HepG2 (cell line): ENCODE measurements around the gene COL4A6. TPM values are rescaled to one million over a fixed set of nuclear protein-coding genes. Genes with fewer than 3 reads are reported as not detected.

Experiments
- ATAC-seq: fragments of 200-7000 bp; cut with Tn5 transposase; 3 replicates; pipeline ENCODE4 v1.9.1; 2020; ENCODE audit warnings: mild to moderate bottlenecking, moderate library complexity
- BruUV-seq: library from RNA; stranded (reverse); fragments of 400-500 nt; replicated peaks from 2 replicates; lab custom pipeline; 2021; lab: Mats Ljungman, UMichigan
- CTCF ChIA-PET: fragments of 300-600 bp; formaldehyde crosslinking; extraction: SDS; loops from one replicate; lab custom pipeline; 2021; ENCODE audit warnings: low total read pairs, inconsistent platforms, low intra/inter-chr PET ratio; lab: Yijun Ruan, JAX
- POLR2A ChIA-PET: fragments of 350-600 bp; sonication (Branson Sonifier 250); formaldehyde crosslinking; loops from one replicate; lab custom pipeline; 2020; ENCODE audit warnings: antibody characterized with exemption, inconsistent platforms; lab: Yijun Ruan, JAX
- DNase-seq: peaks from one replicate; pipeline ENCODE4 v3.0.0-alpha.2; 2015; ENCODE audit warnings: low spot score
- FAIRE-seq: peaks from 3 replicates; lab custom pipeline; 2011; peaks lifted over from hg19 to GRCh38; lab: Jason Lieb, UNC
- H2AFZ ChIP-seq: one replicate; pipeline ENCODE4 v1.6.1; 2011; ENCODE audit warnings: low read length, inconsistent platforms
- H3K27ac ChIP-seq: fragments of 300-600 bp; 3 replicates; pipeline ENCODE4 v1.8.0; 2011; ENCODE audit warnings: mixed run types, mild to moderate bottlenecking, mixed read lengths, low read length, inconsistent platforms; ENCODE audit not compliant: insufficient read depth; ENCODE audit errors: extremely low read length
- H3K27me3 ChIP-seq, 2 experiments: fragments of 200-600 bp in 1 of 2; 2 replicates in 1 of 2; 3 replicates in 1 of 2; pipeline versions ENCODE4 v1.6.0 to v1.8.0; 2011; ENCODE audit warnings: low read length in 2 of 2, mild to moderate bottlenecking in 2 of 2, moderate library complexity in 2 of 2, inconsistent platforms in 1 of 2; ENCODE audit not compliant: insufficient read depth in 2 of 2, control insufficient read depth in 1 of 2
- H3K36me3 ChIP-seq, 2 experiments: fragments of 200-600 bp in 1 of 2; replicated peaks in 1 of 2; 2 replicates in 1 of 2; 3 replicates in 1 of 2; pipeline versions ENCODE4 v1.5.1 to v1.8.0; 2011; ENCODE audit warnings: low read length in 2 of 2, inconsistent platforms in 1 of 2; ENCODE audit not compliant: insufficient read depth in 2 of 2, control insufficient read depth in 1 of 2
- H3K4me1 ChIP-seq: 2 replicates; pipeline ENCODE4 v1.5.1; 2012; ENCODE audit warnings: low read length, inconsistent platforms; ENCODE audit not compliant: insufficient read depth
- H3K4me2 ChIP-seq: 2 replicates; pipeline ENCODE4 v1.6.0; 2011; ENCODE audit warnings: low read depth, low read length, inconsistent platforms
- H3K4me3 ChIP-seq, 3 experiments: fragments of 200-600 bp in 1 of 3; sonication (generic), shearing (Covaris generic) in 1 of 3; replicated peaks in 1 of 3; 2 replicates each; pipeline ENCODE4 v1.5.1; 2011 to 2016; ENCODE audit warnings: low read length in 3 of 3, inconsistent platforms in 2 of 3, low read depth in 2 of 3, mild to moderate bottlenecking in 2 of 3, control low read depth in 1 of 3, mixed read lengths in 1 of 3; ENCODE audit not compliant: insufficient read depth in 1 of 3
- H3K79me2 ChIP-seq: one replicate; pipeline ENCODE4 v1.6.1; 2011; ENCODE audit warnings: low read length, inconsistent platforms; ENCODE audit not compliant: insufficient read depth
- H3K9ac ChIP-seq: 2 replicates; pipeline ENCODE4 v1.6.0; 2011; ENCODE audit warnings: mild to moderate bottlenecking, low read depth, low read length, inconsistent platforms; ENCODE audit not compliant: insufficient read depth
- H3K9me3 ChIP-seq: 2 replicates; pipeline ENCODE4 v1.5.1; 2012; ENCODE audit warnings: mild to moderate bottlenecking, low read length
- H4K20me1 ChIP-seq: 2 replicates; pipeline ENCODE4 v1.6.0; 2011; ENCODE audit warnings: inconsistent platforms, mild to moderate bottlenecking, low read length, moderate library complexity; ENCODE audit not compliant: insufficient read depth
- TBP ChIP-seq: sonication (generic); formaldehyde crosslinking; IDR thresholded peaks from 2 replicates; pipeline ENCODE4 v1.5.0; 2020; ENCODE audit warnings: missing genetic modification reagents
- TGIF2 ChIP-seq: IDR thresholded peaks from 2 replicates; pipeline ENCODE4 v1.6.1; 2016; ENCODE audit warnings: control low read depth, missing compliant biosample characterization
- ZFP90 ChIP-seq: sonication (generic); formaldehyde crosslinking; IDR thresholded peaks from 2 replicates; pipeline ENCODE4 v1.8.0; 2022; ENCODE audit warnings: missing genetic modification reagents, mild to moderate bottlenecking, inconsistent platforms, borderline replicate concordance
- ZNF660 ChIP-seq: sonication (generic); formaldehyde crosslinking; IDR thresholded peaks from 2 replicates; pipeline ENCODE4 v1.5.1; 2020; ENCODE audit warnings: mild to moderate bottlenecking, low read depth, missing genetic modification reagents, borderline replicate concordance
- WGBS: methylation state at CpG from one replicate; pipeline ENCODE4 v1.1.6; 2017; ENCODE audit warnings: low lambda C conversion rate; 5-methylcytosine and 5-hydroxymethylcytosine counted together
- in situ Hi-C: cut with HindIII; loops from 2 replicates; pipeline ENCODE4 v1.10.0; 2017; ENCODE audit warnings: low pct_unique_long_range_greater_than_20kb; ENCODE audit not compliant: extremely low pct_ligation_motif_present
- intact Hi-C: fragments of 100-400 bp; cut with micrococcal nuclease; formaldehyde crosslinking; loops from one replicate; pipeline ENCODE4 v1.10.0; 2022; ENCODE audit not compliant: unreplicated experiment
- polyA plus RNA-seq, 8 experiments: library from polyadenylated mRNA; depleted of rRNA in 3 of 8; stranded (reverse) in 7 of 8; unstranded in 1 of 8; fragments of >200 nt; fragmentation: Illumina TruSeq in 4 of 8; extraction: Trizol in 4 of 8; gene quantifications; 2 replicates each; pipeline versions ENCODE4 v1.2.1 to v1.2.3, GENCODE V29; 2011 to 2016; ENCODE audit warnings: low read depth in 4 of 8, missing spikeins in 1 of 8, mixed read lengths in 1 of 8; ENCODE audit not compliant: insufficient read depth in 1 of 8
- total RNA-seq, 5 experiments: library from RNA; depleted of rRNA; stranded (reverse); fragments of >200 nt; fragmentation: Illumina TruSeq; extraction: Trizol; gene quantifications; 2 replicates each; pipeline ENCODE4 v1.2.3, GENCODE V29; 2016; ENCODE audit warnings: low read depth in 1 of 5
- TF ChIP-seq, protein P1 (sequence below): sonication (generic); formaldehyde crosslinking; IDR thresholded peaks from 2 replicates; pipeline ENCODE4 v1.4.0; 2020; ENCODE audit warnings: missing genetic modification reagents, borderline replicate concordance
- TF ChIP-seq, protein P2 (sequence below): sonication (generic); formaldehyde crosslinking; IDR thresholded peaks from 2 replicates; pipeline ENCODE4 v1.5.0; 2020; ENCODE audit warnings: mild to moderate bottlenecking, missing genetic modification reagents, borderline replicate concordance
- TF ChIP-seq, protein P3 (sequence below): sonication (generic); formaldehyde crosslinking; IDR thresholded peaks from 2 replicates; pipeline ENCODE4 v1.5.0; 2020; ENCODE audit warnings: mild to moderate bottlenecking, low read depth, missing genetic modification reagents, borderline replicate concordance
- TF ChIP-seq, protein P4 (sequence below): sonication (generic); formaldehyde crosslinking; conservative IDR thresholded peaks from 2 replicates; pipeline ENCODE4 v1.8.0; 2022; ENCODE audit warnings: low read depth, missing genetic modification reagents

Gene COL4A6
- total and polyA plus RNA-seq, 2 of the 13 experiments (the other 11 are each of a cell fraction or from before 2014, with no cell fraction given): 4.5 to 8.2 TPM

DNA sequence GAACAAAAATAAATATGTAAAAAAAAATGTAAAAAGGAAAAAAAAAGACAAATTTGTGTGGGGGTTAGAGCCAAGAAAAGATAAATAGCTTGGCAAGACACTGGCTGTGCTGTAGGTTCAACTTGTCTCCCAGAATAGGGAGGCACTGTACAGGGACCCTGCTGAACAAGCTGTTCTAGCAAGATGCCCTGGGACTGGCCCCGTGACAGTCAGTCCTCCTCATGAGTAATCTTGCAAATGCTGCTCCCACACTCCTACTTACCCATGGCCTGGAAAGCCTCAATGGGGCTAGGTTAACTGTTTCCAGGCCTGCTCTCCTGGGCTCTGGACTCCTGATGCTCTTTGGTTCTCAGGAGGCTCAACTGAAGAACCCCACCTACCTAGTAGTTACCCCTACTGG lies 239.8 kb downstream of the COL4A6 start:
- no peak for FAIRE-seq
- DNase-seq: no peak
- Histone ChIP-seq H3K4me2 (no peak overlapping the region), H3K27me3 (no peaks in the 10 kb centered on the region), H3K4me1 (no peaks in the 10 kb centered on the region), H3K9ac (no peak overlapping the region), H3K27ac (no peak overlapping the region), H3K4me3 (no peak overlapping the region), H2AFZ (no peak overlapping the region), H3K36me3 (no peaks in the 10 kb centered on the region), H3K9me3 (no peaks in the 10 kb centered on the region), H3K79me2 (no peaks in the 10 kb centered on the region), H4K20me1 (no peaks in the 10 kb centered on the region)
- POLR2A ChIA-PET: no interaction called here
- no peak for TF ChIP-seq TGIF2 (CRISPR knock-in tag)
- TF ChIP-seq ZFP90 (CRISPR knock-in tag): no peak
- TF ChIP-seq TBP: no peak
- TF ChIP-seq, protein P1, sequence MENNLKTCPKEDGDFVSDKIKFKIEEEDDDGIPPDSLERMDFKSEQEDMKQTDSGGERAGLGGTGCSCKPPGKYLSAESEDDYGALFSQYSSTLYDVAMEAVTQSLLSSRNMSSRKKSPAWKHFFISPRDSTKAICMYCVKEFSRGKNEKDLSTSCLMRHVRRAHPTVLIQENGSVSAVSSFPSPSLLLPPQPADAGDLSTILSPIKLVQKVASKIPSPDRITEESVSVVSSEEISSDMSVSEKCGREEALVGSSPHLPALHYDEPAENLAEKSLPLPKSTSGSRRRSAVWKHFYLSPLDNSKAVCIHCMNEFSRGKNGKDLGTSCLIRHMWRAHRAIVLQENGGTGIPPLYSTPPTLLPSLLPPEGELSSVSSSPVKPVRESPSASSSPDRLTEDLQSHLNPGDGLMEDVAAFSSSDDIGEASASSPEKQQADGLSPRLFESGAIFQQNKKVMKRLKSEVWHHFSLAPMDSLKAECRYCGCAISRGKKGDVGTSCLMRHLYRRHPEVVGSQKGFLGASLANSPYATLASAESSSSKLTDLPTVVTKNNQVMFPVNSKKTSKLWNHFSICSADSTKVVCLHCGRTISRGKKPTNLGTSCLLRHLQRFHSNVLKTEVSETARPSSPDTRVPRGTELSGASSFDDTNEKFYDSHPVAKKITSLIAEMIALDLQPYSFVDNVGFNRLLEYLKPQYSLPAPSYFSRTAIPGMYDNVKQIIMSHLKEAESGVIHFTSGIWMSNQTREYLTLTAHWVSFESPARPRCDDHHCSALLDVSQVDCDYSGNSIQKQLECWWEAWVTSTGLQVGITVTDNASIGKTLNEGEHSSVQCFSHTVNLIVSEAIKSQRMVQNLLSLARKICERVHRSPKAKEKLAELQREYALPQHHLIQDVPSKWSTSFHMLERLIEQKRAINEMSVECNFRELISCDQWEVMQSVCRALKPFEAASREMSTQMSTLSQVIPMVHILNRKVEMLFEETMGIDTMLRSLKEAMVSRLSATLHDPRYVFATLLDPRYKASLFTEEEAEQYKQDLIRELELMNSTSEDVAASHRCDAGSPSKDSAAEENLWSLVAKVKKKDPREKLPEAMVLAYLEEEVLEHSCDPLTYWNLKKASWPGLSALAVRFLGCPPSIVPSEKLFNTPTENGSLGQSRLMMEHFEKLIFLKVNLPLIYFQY (CRISPR knock-in tag): no peak
- TF ChIP-seq, protein P2, sequence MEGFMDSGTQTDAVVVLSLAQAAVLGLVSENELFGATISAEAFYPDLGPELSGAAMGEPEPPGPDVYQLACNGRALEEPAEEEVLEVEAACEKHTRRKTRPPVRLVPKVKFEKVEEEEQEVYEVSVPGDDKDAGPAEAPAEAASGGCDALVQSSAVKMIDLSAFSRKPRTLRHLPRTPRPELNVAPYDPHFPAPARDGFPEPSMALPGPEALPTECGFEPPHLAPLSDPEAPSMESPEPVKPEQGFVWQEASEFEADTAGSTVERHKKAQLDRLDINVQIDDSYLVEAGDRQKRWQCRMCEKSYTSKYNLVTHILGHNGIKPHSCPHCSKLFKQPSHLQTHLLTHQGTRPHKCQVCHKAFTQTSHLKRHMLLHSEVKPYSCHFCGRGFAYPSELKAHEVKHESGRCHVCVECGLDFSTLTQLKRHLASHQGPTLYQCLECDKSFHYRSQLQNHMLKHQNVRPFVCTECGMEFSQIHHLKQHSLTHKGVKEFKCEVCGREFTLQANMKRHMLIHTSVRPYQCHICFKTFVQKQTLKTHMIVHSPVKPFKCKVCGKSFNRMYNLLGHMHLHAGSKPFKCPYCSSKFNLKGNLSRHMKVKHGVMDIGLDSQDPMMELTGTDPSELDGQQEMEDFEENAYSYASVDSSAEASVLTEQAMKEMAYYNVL (CRISPR knock-in tag): no peak
- no peak for TF ChIP-seq ZNF660
- TF ChIP-seq, protein P3, sequence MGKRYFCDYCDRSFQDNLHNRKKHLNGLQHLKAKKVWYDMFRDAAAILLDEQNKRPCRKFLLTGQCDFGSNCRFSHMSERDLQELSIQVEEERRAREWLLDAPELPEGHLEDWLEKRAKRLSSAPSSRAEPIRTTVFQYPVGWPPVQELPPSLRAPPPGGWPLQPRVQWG (CRISPR knock-in tag): no peak
- TF ChIP-seq, protein P4, sequence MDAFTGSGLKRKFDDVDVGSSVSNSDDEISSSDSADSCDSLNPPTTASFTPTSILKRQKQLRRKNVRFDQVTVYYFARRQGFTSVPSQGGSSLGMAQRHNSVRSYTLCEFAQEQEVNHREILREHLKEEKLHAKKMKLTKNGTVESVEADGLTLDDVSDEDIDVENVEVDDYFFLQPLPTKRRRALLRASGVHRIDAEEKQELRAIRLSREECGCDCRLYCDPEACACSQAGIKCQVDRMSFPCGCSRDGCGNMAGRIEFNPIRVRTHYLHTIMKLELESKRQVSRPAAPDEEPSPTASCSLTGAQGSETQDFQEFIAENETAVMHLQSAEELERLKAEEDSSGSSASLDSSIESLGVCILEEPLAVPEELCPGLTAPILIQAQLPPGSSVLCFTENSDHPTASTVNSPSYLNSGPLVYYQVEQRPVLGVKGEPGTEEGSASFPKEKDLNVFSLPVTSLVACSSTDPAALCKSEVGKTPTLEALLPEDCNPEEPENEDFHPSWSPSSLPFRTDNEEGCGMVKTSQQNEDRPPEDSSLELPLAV: no peak
- in situ Hi-C loops: no loop called here
- WGBS: no CpG with 5 or more reads among the region's 1 CpG
- ATAC-seq: no peak
- intact Hi-C loops: no loop called here
- no TSS peak for BruUV-seq
- CTCF ChIA-PET: no interaction called here
